GM19455 (cell line): ENCODE measurements around the gene MAMDC4.

Experiments
- ATAC-seq: cut with Tn5 transposase; IDR thresholded peaks from one replicate; pipeline ENCODE4 v1.9.1; 2021; ENCODE audit not compliant: unreplicated experiment

The MAMDC4 gene

GRCh38 chr9:136886610-136887597 is 34.8 kb downstream of the MAMDC4 start:
- peak; percentile 24 for ATAC-seq

GRCh38 chr9:136888454-136888853 is 36.3 kb downstream of the MAMDC4 start:
- ATAC-seq = no peak

GRCh38 chr9:136889858-136890257 is 37.7 kb downstream of the MAMDC4 start:
- no peak for ATAC-seq

GRCh38 chr9:136890661-136891060 is 38.5 kb downstream of the MAMDC4 start:
- no peak for ATAC-seq

- no peak for ATAC-seq
Measured at GRCh38 chr9:136896027-136896426, 43.9 kb downstream of the MAMDC4 start.

- no peak for ATAC-seq
Measured at GRCh38 chr9:136898483-136899100, 46.4 kb downstream of the MAMDC4 start.

GRCh38 chr9:136899196-136899595 is 47.0 kb downstream of the MAMDC4 start:
- ATAC-seq = no peak

- ATAC-seq = no peak
Measured at GRCh38 chr9:136900556-136900955, 48.4 kb downstream of the MAMDC4 start.

- no peak for ATAC-seq
Measured at GRCh38 chr9:136900988-136901515, 48.9 kb downstream of the MAMDC4 start.

GRCh38 chr9:136901516-136902258 is 49.5 kb downstream of the MAMDC4 start:
- peak; percentile 51 for ATAC-seq

GRCh38 chr9:136902259-136902821 is 50.2 kb downstream of the MAMDC4 start:
- peak; percentile 51 for ATAC-seq

GRCh38 chr9:136903041-136903554 is 51.0 kb downstream of the MAMDC4 start:
- no peak for ATAC-seq

- ATAC-seq = no peak
Measured at GRCh38 chr9:136906266-136906665, 54.1 kb downstream of the MAMDC4 start.

- ATAC-seq = no peak
Measured at GRCh38 chr9:136907011-136907914, 55.1 kb downstream of the MAMDC4 start.
